IPS-18a (cell line): ENCODE data around the gene EBF3.

ENCODE experiments used
- H3K27ac ChIP-seq: one replicate; pipeline ENCODE4 v1.5.1; 2013; ENCODE audit warnings: low read length
- H3K27me3 ChIP-seq: one replicate; pipeline ENCODE4 v1.6.1; 2013; ENCODE audit warnings: mild to moderate bottlenecking, low read length; ENCODE audit not compliant: control insufficient read depth, insufficient read depth
- H3K36me3 ChIP-seq: one replicate; pipeline ENCODE4 v1.6.1; 2013; ENCODE audit warnings: low read depth, low read length; ENCODE audit not compliant: control insufficient read depth
- H3K4me1 ChIP-seq: one replicate; pipeline ENCODE4 v1.6.1; 2013; ENCODE audit warnings: low read depth, low read length; ENCODE audit not compliant: control insufficient read depth
- H3K4me3 ChIP-seq: one replicate; pipeline ENCODE4 v1.5.1; 2013; ENCODE audit warnings: low read length
- H3K9ac ChIP-seq: one replicate; pipeline ENCODE4 v1.6.1; 2013; ENCODE audit warnings: mild to moderate bottlenecking, low read length, moderate library complexity
- H3K9me3 ChIP-seq: one replicate; pipeline ENCODE4 v1.6.1; 2013; ENCODE audit warnings: low read depth, low read length; ENCODE audit not compliant: control insufficient read depth

EBF3 gene

DNA sequence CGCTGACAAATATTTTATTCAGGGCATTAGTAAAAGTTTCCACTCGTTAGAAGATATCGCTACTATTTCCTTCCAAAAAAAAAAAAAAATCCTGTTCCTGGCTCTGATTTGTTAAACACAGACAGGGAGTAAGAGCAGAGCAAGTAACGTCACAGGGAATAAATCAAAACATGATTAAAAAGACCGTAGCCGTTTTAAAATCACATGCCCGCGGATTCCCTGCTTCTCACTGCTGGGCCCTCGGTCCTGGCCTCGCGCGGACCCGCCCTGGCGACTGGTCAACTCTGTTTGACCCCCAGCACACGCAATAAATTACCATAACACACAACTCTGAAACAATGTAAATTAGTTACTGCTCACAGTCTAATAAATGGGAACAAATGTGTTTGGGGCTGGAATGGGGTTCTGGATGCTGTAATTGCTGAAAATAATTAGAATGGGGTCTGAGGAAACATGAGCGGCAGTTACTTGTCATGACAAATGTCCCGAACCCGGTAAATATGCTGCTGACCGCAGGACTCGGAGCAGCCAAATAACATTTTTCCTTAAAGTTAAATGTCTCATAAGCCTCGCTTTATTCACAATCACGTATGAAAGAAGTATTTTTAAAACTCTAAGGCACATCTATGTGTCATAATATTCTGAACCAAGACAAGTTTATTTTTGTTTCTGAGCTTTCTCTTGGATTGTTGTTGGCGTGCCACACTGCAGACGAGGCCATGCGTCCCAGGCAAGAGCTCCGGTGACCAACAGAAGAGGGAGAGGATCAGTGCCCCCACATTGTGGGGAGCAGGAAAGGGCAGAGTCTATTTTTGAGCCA lies 17.9 kb downstream of the EBF3 start:
- Histone ChIP-seq H3K36me3 (no peaks in the 10 kb centered on the region), H3K4me1 (no peaks in the 10 kb centered on the region), H3K27ac (no peak overlapping the region), H3K4me3 (no peak overlapping the region), H3K9me3 (no peaks in the 10 kb centered on the region), H3K27me3 (peaks cover 12% of the 10 kb centered on the region), H3K9ac (no peak overlapping the region)

DNA sequence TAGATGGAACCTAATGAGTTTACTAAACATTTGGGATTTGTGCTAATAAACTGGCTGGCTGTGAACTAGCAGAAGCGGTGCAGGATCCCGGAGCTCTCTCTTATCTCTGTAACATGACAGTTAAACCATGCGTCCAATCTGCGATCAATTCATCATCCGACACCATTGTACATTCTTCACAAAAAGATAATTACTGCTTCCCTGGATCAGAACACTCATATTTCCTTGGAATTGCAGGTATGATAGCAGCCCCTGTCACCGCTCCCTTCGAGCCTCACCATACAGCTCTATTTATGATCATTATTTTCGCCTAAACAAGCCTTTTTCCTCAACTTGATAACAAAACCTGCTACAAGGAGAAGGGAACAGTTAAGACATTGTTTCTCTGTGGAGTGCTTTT lies 18.5 kb downstream of the EBF3 start:
- H3K27ac ChIP-seq, result no peak overlapping the region
- H3K4me1 ChIP-seq, result no peaks in the 10 kb centered on the region
- no peaks in the 10 kb centered on the region for H3K9me3 ChIP-seq
- H3K4me3 ChIP-seq, result no peak overlapping the region
- no peaks in the 10 kb centered on the region for H3K36me3 ChIP-seq
- H3K27me3 ChIP-seq, result peaks cover 5% of the 10 kb centered on the region
- no peak overlapping the region for H3K9ac ChIP-seq

DNA sequence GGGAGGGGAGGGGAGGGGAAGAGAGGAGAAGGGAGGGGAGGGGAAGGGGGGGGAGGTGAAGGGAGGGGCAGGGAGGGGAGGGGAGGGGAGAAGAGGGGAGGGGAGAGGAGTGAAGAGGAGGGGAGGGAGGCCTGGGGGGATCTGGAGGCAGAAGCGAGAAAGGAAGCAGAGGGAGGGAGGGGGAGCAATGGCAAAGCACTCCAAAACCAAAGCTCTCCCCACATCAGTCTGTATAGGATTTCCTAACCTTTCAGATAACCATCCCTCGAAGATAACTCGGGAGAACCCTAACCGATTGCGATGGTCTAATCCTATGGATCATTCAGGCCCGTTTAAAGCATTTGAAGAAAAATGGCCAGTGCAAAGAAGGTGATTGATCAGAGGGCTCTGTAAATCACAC lies 19.0 kb downstream of the EBF3 start:
- Histone ChIP-seq H3K27me3 (peaks cover under 1% of the 10 kb centered on the region), H3K4me3 (no peak overlapping the region), H3K9ac (no peak overlapping the region), H3K9me3 (no peaks in the 10 kb centered on the region), H3K27ac (no peak overlapping the region), H3K36me3 (no peaks in the 10 kb centered on the region), H3K4me1 (no peaks in the 10 kb centered on the region)

DNA sequence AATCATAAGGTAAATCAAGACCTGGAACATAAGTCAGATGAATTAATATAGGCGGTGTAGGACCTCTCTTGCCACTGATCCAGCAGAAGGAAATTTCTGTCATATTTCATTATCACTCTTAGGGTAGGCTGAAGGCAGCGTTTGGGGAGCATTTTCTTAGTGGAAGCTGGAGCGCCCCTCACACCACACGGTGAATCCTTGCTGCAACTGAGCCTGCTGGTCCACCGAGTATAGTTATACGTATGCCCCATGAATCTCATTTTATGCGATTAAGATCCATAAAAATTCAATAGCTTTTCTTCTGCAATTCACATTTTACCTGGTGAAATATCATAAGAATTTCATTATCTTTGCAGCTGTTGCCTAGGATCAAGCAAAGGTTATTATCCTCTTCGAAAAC lies 19.6 kb downstream of the EBF3 start:
- Histone ChIP-seq H3K4me1 (no peaks in the 10 kb centered on the region), H3K36me3 (no peaks in the 10 kb centered on the region), H3K4me3 (no peak overlapping the region), H3K9ac (no peak overlapping the region), H3K27ac (no peak overlapping the region), H3K27me3 (no peaks in the 10 kb centered on the region), H3K9me3 (no peaks in the 10 kb centered on the region)

DNA sequence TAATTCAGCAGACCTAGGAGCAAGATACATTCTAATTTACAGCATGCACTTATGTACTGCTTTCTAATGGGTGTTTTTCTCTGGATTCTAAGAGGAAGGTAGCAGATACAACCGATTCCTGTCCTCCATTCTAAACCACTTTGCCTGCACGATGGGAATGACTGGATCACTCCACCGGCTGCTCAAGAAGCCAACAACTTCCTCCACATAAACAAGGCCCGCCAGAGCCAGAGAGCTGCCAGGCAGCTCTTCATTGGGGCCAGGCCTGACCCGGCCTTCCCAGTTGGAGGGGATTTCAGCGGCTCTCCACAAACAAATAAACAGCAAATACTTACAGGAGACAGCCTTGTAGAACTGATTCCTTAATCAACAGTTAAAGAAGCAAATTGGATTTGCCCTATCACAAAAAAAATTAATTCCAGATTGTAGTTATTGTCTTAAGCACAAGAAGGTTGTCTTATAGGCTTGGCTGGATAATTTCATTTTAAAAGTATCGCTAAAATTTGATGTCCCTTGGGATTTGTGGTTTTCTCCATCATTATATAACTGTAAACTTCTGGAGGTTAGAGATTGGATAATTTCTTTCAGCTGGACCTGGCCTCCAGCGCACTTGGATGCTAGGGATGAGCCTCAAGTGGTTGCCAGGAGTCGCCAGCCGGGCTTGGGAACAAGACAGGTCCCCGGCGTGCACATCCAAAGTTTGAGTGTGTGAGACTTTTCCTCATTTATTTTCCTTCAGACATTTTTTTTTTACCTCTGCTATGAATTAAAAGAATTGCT lies 20.9 kb downstream of the EBF3 start:
- no peak overlapping the region for H3K9ac ChIP-seq
- H3K36me3 ChIP-seq, result no peaks in the 10 kb centered on the region
- H3K9me3 ChIP-seq, result no peaks in the 10 kb centered on the region
- H3K27ac ChIP-seq, result no peak overlapping the region
- no peaks in the 10 kb centered on the region for H3K27me3 ChIP-seq
- H3K4me3 ChIP-seq, result no peak overlapping the region
- no peaks in the 10 kb centered on the region for H3K4me1 ChIP-seq

DNA sequence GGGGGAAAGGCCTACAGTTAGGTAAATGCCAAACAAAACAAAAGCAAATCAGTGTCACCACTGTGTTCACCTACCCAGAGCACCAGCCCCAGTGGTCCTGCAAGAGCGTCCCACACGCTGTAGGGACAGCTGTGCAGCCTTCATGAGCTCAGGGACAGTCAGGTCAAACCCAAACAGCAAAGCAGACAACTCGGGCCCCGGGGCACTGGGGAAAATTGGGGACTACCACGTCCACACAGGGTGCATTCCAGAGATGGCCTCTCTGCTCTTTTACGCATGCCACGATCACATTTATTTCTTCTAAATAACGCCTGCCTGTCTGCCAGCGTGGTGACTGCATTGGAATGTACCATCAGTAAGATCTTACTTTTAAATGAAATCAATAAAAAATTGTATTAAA lies 21.7 kb downstream of the EBF3 start:
- H3K27me3 ChIP-seq, result no peaks in the 10 kb centered on the region
- no peaks in the 10 kb centered on the region for H3K36me3 ChIP-seq
- no peaks in the 10 kb centered on the region for H3K9me3 ChIP-seq
- no peak overlapping the region for H3K4me3 ChIP-seq
- no peak overlapping the region for H3K27ac ChIP-seq
- no peak overlapping the region for H3K9ac ChIP-seq
- no peaks in the 10 kb centered on the region for H3K4me1 ChIP-seq

DNA sequence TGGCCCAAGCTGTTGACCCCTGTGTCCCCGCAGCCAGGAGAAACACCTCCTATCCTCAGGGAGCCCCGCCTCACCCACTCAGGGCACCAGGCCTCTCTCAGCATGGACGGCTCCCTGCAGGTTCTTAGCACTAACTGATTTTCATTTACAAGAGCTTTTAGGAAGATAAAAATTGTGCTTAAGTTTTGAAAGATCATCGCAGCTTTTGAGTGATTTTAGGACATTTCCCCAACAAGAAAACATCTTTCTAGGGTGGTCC lies 22.1 kb downstream of the EBF3 start:
- no peaks in the 10 kb centered on the region for H3K36me3 ChIP-seq
- H3K4me3 ChIP-seq, result no peak overlapping the region
- H3K9ac ChIP-seq, result no peak overlapping the region

DNA sequence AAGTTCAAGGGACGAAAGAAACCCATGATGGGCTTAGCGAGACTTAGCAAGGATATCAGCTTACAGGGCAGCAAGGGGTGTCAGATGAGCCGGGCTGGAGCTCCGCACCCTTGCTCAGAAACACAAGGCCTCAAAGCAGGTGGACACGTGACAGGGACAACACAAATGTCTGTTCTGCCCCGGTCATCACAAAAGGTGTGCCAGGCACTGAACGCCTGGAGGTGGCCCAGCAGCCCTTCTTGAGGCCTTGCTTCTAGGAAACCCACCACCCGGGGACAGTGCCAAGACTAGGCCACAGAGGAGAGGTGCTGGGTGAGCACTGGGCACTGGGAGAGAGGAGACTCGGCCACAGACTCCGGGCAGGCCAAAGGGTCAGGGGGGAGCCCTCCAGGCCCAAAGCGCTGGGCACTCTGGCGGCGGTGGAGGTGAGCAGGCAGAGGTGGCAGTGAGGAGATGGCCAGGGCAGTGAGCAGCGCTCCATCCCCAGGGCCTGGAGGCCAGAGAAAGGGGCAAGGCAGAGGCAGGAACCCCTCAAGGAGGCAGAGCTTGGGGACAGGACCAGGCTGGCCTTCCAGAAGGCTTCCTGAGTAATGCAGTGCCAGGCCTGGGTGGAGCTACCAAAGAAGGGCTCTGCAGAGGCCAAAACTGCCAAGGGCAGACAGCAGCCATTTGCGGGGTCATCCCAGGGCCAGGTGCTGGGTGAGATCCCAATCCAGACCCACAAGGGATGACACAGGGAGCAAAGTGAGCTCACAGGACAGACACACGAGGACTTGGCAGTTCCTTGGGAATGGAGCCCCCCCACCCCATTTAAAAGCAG lies 22.7 kb downstream of the EBF3 start:
- no peak overlapping the region for H3K27ac ChIP-seq
- no peaks in the 10 kb centered on the region for H3K9me3 ChIP-seq
- no peak overlapping the region for H3K4me3 ChIP-seq
- H3K9ac ChIP-seq, result no peak overlapping the region
- no peaks in the 10 kb centered on the region for H3K4me1 ChIP-seq
- no peaks in the 10 kb centered on the region for H3K27me3 ChIP-seq
- no peaks in the 10 kb centered on the region for H3K36me3 ChIP-seq

More for the DNA sequence above, 22.1 kb downstream of the EBF3 start:
- Histone ChIP-seq H3K4me1 (no peaks in the 10 kb centered on the region), H3K9me3 (no peaks in the 10 kb centered on the region), H3K27ac (no peak overlapping the region), H3K27me3 (no peaks in the 10 kb centered on the region)

DNA sequence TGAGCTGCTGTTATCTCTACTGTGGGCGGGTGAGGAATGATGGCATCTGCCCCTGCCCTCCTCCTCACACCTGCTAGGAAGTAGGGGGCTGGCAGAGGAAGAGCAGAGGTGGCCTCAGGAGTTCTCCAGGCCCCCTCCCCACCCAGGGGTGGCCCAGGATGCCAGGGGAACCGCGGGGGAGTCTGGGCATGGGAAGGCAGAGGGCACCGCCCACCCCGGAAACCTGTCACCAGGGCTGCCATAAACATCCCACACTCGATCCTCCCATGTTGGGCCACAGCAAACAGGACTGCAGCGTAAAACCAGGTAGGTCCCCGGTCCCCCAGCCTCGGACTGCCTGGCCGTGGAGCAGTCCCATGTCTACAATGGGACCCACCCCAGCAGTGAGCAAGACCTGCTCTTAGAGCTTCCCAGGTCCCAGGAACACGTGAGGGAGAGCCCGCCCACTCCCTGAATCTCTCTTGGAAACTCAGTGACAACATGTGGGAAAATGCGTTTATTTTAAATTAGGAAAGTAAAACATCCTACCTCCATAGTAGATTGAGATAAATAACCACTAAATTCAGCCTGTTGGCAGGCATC lies 23.4 kb downstream of the EBF3 start:
- no peak overlapping the region for H3K4me3 ChIP-seq
- H3K4me1 ChIP-seq, result no peaks in the 10 kb centered on the region
- no peaks in the 10 kb centered on the region for H3K9me3 ChIP-seq
- H3K27ac ChIP-seq, result no peak overlapping the region
- H3K36me3 ChIP-seq, result no peaks in the 10 kb centered on the region
- no peaks in the 10 kb centered on the region for H3K27me3 ChIP-seq
- no peak overlapping the region for H3K9ac ChIP-seq

DNA sequence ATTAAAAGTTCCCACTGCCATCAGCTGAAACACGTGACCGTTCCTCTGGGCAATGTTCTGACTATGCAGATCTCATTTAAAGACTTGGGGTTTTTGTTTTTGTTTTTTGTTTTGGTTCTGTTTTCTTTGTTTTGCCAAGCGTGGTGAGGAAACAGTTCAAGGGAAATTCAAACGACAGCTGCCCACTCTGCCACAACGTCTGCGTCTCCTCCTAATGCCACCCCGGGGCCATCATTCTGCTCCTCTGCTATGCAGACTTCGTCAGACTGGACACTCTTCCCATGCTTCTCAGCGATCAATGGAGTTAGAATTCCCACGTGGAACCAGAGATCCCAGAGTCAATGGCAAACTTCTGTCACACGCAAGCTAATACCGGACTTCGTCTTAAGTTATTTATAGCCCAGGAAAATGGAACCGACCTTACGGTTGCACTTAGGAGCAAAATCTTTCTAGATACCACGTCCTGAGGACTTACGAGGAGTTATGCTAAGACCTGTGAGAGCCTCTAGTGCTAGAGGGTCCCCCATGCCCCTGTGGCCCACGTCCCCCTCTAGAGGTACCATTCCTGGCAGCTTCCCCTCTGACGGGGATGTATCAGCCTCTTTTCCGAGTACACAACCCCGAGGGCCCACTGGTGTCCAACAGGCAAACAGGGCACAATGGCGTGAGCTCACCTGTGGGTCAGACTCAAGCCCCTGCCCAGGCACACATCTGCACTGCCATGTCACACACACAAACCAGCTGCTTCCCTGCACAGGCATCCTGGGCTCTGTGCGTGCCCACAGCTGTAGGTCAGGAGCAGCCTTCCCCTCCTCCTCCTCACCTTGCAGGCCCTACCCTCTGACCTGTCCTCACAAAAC lies 24.4 kb downstream of the EBF3 start:
- Histone ChIP-seq H3K36me3 (no peaks in the 10 kb centered on the region), H3K9ac (no peak overlapping the region), H3K27me3 (no peaks in the 10 kb centered on the region), H3K4me3 (no peak overlapping the region), H3K27ac (no peak overlapping the region), H3K9me3 (no peaks in the 10 kb centered on the region), H3K4me1 (no peaks in the 10 kb centered on the region)

DNA sequence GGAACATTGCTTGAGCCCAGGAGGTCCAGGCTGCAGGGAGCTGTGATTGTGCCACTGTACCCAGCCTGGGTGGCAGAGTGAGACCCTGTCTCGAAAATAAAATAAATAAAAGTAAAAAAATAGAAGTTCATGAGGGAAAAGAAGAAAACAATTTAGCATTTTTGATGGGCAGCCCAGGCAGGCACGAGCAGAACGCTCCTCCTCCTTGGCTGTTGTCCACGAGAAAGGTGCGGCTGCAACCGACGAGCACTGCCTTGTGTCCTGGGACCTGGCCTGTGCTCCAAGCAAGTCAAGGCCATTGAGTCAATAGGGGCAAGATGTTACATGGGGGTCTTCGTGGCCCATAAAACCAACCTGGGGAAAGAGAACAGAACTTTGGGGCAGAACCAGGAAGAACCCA lies 25.6 kb downstream of the EBF3 start:
- no peak overlapping the region for H3K9ac ChIP-seq
- H3K36me3 ChIP-seq, result no peaks in the 10 kb centered on the region
- no peak overlapping the region for H3K4me3 ChIP-seq
- no peaks in the 10 kb centered on the region for H3K4me1 ChIP-seq
- H3K27me3 ChIP-seq, result no peaks in the 10 kb centered on the region
- H3K9me3 ChIP-seq, result no peaks in the 10 kb centered on the region
- no peak overlapping the region for H3K27ac ChIP-seq
